AG04449 (cell line): Measurements from ENCODE around the gene IGFBP2.

Experiments used
- CTCF ChIA-PET: fragments of 350-600 bp; formaldehyde crosslinking; extraction: SDS; loops from one replicate; lab custom pipeline; 2021; ENCODE audit warnings: antibody characterized with exemption; lab: Yijun Ruan, JAX
- POLR2A ChIA-PET: fragments of 400-600, 350-600 bp; formaldehyde crosslinking; extraction: SDS; loops from one replicate; lab custom pipeline; 2020; ENCODE audit warnings: antibody characterized with exemption, inconsistent platforms; lab: Yijun Ruan, JAX
- DNase-seq: peaks from one replicate; pipeline ENCODE4 v3.0.0-alpha.2; 2010; ENCODE audit warnings: low read depth, low spot score
- H3K4me3 ChIP-seq: 2 replicates; pipeline ENCODE4 v1.5.1; 2011; ENCODE audit warnings: low read depth, mild to moderate bottlenecking, control low read depth, low read length
- CTCF ChIP-seq: IDR thresholded peaks from one replicate; pipeline ENCODE4 v1.5.1; 2011; ENCODE audit warnings: mild to moderate bottlenecking, moderate library complexity, low read length, control low read depth, inconsistent platforms; ENCODE audit not compliant: insufficient read depth; ENCODE audit errors: missing control alignments

Gene IGFBP2

DNA sequence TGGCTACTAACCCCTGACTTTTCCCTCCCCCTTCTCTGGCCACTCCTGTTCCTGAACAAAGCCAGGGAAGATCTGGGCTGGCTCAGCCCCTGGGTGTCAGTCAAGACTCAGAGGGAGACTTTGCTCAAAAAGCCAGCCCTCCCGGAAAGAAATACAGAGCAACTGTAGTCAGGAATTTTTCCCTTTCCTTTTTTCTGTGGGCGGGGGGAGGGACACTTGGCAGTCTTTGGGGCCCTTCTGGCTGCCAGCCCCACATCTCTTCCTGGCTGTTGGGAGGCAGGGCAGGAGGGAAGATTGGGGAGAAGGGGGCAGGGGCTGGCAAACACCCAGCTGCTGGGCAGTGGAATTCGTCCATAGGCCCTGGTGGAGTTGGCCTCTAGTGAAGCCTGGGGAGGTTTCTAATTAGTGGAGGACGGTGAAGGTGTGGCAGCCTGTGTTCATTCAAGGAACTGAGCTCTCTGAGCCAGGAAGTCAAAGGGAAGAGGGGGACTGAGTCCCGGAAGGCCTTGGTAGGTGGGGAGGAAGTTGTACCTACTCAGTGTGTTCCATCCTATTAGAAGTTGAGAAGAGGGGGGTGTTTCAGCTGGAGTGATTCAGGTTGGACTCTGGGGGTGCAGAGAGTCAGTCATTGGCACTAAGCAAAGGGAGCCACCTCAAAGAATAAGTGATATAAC lies 10.9 kb downstream of the IGFBP2 start:
- CTCF ChIA-PET, result interaction anchor here (1.0 to 36.8 kb wide), 6 partner anchors 9 to 122 kb away, joined by 3 to 1277 read pairs (median 4); no protein-coding TSS in a partner anchor
- no peak overlapping the region for H3K4me3 ChIP-seq
- POLR2A ChIA-PET, result no interaction called here
- no peak for DNase-seq
- no peak for TF ChIP-seq CTCF

- DNase-seq, result no peak
- ChIA-PET CTCF (interaction anchor here (1.0 to 36.8 kb wide), 6 partner anchors 8 to 123 kb away, joined by 3 to 1277 read pairs (median 4); no protein-coding TSS in a partner anchor), POLR2A (no interaction called here)
- no peak for TF ChIP-seq CTCF
- no peak overlapping the region for H3K4me3 ChIP-seq
Measured at GRCh38 chr2:216644842-216645635, 11.8 kb downstream of the IGFBP2 start.

- POLR2A ChIA-PET, result no interaction called here
Measured at GRCh38 chr2:216645636-216645950, 12.4 kb downstream of the IGFBP2 start.

GRCh38 chr2:216646116-216646515 lies 12.9 kb downstream of the IGFBP2 start:
- CTCF ChIA-PET, result interaction anchor here (36.8 kb wide), 1 partner anchor 124 kb away, joined by 1277 read pairs; no protein-coding TSS in a partner anchor
- no peak for DNase-seq
- H3K4me3 ChIP-seq, result no peak overlapping the region
- no peak for TF ChIP-seq CTCF
- POLR2A ChIA-PET, result no interaction called here

More at GRCh38 chr2:216645636-216645950, 12.4 kb downstream of the IGFBP2 start:
- DNase-seq, result no peak
- H3K4me3 ChIP-seq, result no peak overlapping the region
- CTCF ChIA-PET, result interaction anchor here (1.2 to 36.8 kb wide), 2 partner anchors 11 to 123 kb away, joined by 3 to 1277 read pairs; no protein-coding TSS in a partner anchor
- TF ChIP-seq CTCF, result no peak

DNA sequence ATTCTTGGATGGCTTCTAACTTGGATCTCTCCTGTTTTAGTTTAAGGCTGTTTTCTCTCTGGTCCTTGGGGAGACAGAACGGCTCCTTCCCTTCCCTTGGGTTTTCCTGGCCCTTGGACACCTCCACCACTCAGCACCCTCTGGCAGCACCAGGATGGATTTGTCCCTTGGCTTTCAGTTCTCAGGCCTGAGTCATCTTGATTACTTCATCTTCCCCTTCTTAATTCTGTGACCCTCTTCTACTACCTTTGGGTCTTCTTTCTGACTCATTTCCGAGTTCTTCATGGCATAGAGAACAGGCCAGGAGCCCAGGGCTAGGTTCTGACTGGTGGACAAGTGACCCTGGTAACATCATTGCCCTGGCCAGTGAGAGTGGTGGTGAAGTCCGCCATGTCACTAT lies 14.9 kb downstream of the IGFBP2 start:
- ChIA-PET CTCF (interaction anchor here (0.7 to 36.8 kb wide), 3 partner anchors 18 to 126 kb away, joined by 3 to 1277 read pairs (median 5); no protein-coding TSS in a partner anchor), POLR2A (no interaction called here)
- DNase-seq, result no peak
- TF ChIP-seq CTCF, result no peak
- no peak overlapping the region for H3K4me3 ChIP-seq

DNA sequence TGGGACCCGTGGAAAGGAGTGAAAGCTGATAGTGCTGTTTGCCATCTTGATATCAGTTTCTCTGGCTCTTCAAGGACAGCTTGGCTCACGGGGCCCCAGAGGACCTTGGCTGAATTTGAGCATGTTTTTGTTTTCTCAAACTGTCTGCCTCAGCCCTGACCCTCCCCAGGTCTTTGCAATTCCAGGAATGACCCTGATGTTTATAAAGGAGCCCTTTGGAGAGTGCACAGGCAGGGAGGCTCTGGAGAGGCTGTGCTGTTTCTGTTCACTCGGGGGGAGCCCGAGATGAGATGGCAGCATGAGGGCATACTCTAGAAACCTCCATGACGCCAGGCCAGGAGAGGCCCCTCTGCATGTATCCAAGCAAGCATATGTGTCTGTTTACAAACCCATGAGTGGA lies 16.4 kb downstream of the IGFBP2 start:
- ChIA-PET CTCF (interaction anchor here (9.1 to 36.8 kb wide), 2 partner anchors 15 to 127 kb away, joined by 109 to 1277 read pairs; no protein-coding TSS in a partner anchor), POLR2A (no interaction called here)
- no peak for DNase-seq
- TF ChIP-seq CTCF, result no peak
- H3K4me3 ChIP-seq, result no peak overlapping the region
